Nephron (organoid): ENCODE data around the gene LHB.
A peak's percentile ranks its signal among the peaks of the same experiment; 100 is the strongest.

Experiments used
- H3K27ac Mint-ChIP-seq, 3 experiments: 2 replicates each; pipeline ENCODE4 v1.8.0; 2020; ENCODE audit warnings: mixed read lengths in 3 of 3, mild to moderate bottlenecking in 2 of 3, moderate library complexity in 1 of 3
- H3K27me3 Mint-ChIP-seq: 2 replicates; pipeline ENCODE4 v1.8.0; 2021; ENCODE audit warnings: low read depth, mild to moderate bottlenecking, moderate library complexity, mixed read lengths
- H3K36me3 Mint-ChIP-seq: 2 replicates; pipeline ENCODE4 v1.8.0; 2020; ENCODE audit warnings: low read depth, mixed read lengths
- H3K4me1 Mint-ChIP-seq: 2 replicates; pipeline ENCODE4 v1.8.0; 2020; ENCODE audit warnings: mixed read lengths
- H3K4me3 Mint-ChIP-seq, 3 experiments: 2 replicates each; pipeline ENCODE4 v1.8.0; 2020; ENCODE audit warnings: mild to moderate bottlenecking in 3 of 3, mixed read lengths in 3 of 3, moderate library complexity in 2 of 3
- H3K9me3 Mint-ChIP-seq: 2 replicates; pipeline ENCODE4 v1.8.0; 2020; ENCODE audit warnings: mixed read lengths
- CTCF ChIP-seq, 3 experiments: fragments of 200-600 bp; sonication (generic); IDR thresholded peaks; one replicate each; pipeline ENCODE4 v1.5.0; 2021; ENCODE audit warnings: antibody characterized with exemption in 3 of 3; ENCODE audit not compliant: unreplicated experiment in 3 of 3

Gene LHB

GRCh38 chr19:48968179-48968661 lies 48.7 kb downstream of the LHB start:
- Mint-ChIP-seq H3K27ac (peak overlapping the region in 1 of 3 experiments; percentile 3), H3K4me1 (peaks cover 29% of the 10 kb centered on the region), H3K36me3 (peaks cover 43% of the 10 kb centered on the region), H3K4me3 (peak overlapping the region; percentile 99 to 100 (median 99)), H3K27me3 (no peaks in the 10 kb centered on the region), H3K9me3 (no peaks in the 10 kb centered on the region)
- no peak for TF ChIP-seq CTCF (IDR thresholded peaks at IDR 0.05; ENCODE audit: unreplicated experiment in 3 of 3)

- Mint-ChIP-seq H3K9me3 (no peaks in the 10 kb centered on the region), H3K27me3 (no peaks in the 10 kb centered on the region), H3K27ac (peak overlapping the region in 2 of 3 experiments; percentile 3 to 52), H3K4me3 (peak overlapping the region; percentile 99 to 100 (median 99)), H3K4me1 (peaks cover 32% of the 10 kb centered on the region), H3K36me3 (peaks cover 39% of the 10 kb centered on the region)
- TF ChIP-seq CTCF (IDR thresholded peaks at IDR 0.05; ENCODE audit: unreplicated experiment in 3 of 3) = no peak
Observed at GRCh38 chr19:48967346-48968178, 49.3 kb downstream of the LHB start.

GRCh38 chr19:48966541-48967345 lies 50.1 kb downstream of the LHB start:
- no peaks in the 10 kb centered on the region for H3K27me3 Mint-ChIP-seq
- peak overlapping the region; percentile 99 to 100 (median 99) for H3K4me3 Mint-ChIP-seq
- peaks cover 32% of the 10 kb centered on the region for H3K4me1 Mint-ChIP-seq
- no peaks in the 10 kb centered on the region for H3K9me3 Mint-ChIP-seq
- TF ChIP-seq CTCF (IDR thresholded peaks at IDR 0.05; ENCODE audit: unreplicated experiment in 3 of 3) = no peak
- H3K27ac Mint-ChIP-seq = peak overlapping the region; percentile 96 to 100 (median 99)
- H3K36me3 Mint-ChIP-seq = peaks cover 39% of the 10 kb centered on the region
